Activated naive CD4-positive, alpha-beta T cell treated with anti-CD3 and anti-CD28 coated beads, Interleukin-2, amount 10 ng/mL, durations not matched to agents 7 days and 5 days (primary cell): ENCODE results near the gene NUP205.

Experiments
- CTCF ChIA-PET: fragments of 350-600 bp; sonication (Branson Sonifier 250); formaldehyde crosslinking; loops from one replicate; lab custom pipeline; 2021; ENCODE audit warnings: antibody characterized with exemption; lab: Charles Lee
- DNase-seq: peaks from one replicate; pipeline ENCODE4 v3.0.0-alpha.2; 2020
- H3K27ac Mint-ChIP-seq: one replicate; pipeline ENCODE4 v1.8.0; 2021; ENCODE audit warnings: mild to moderate bottlenecking, moderate library complexity, mixed read lengths
- H3K27me3 Mint-ChIP-seq: one replicate; pipeline ENCODE4 v1.8.0; 2021; ENCODE audit warnings: mild to moderate bottlenecking, mixed read lengths
- H3K36me3 Mint-ChIP-seq: one replicate; pipeline ENCODE4 v1.8.0; 2021; ENCODE audit warnings: mixed read lengths
- H3K4me1 Mint-ChIP-seq: one replicate; pipeline ENCODE4 v1.8.0; 2021; ENCODE audit warnings: mixed read lengths
- H3K4me3 Mint-ChIP-seq: one replicate; pipeline ENCODE4 v1.8.0; 2021; ENCODE audit warnings: mild to moderate bottlenecking, moderate library complexity, mixed read lengths
- H3K9me3 Mint-ChIP-seq: one replicate; pipeline ENCODE4 v1.8.0; 2021; ENCODE audit warnings: mixed read lengths

Gene NUP205

GRCh38 chr7:135522509-135522908, 35.2 kb upstream of the NUP205 start:
- H3K4me1 Mint-ChIP-seq = no peaks in the 10 kb centered on the region
- H3K27ac Mint-ChIP-seq = no peak overlapping the region
- peaks cover 8% of the 10 kb centered on the region for H3K27me3 Mint-ChIP-seq
- H3K9me3 Mint-ChIP-seq = no peaks in the 10 kb centered on the region
- no peaks in the 10 kb centered on the region for H3K36me3 Mint-ChIP-seq
- H3K4me3 Mint-ChIP-seq = no peak overlapping the region
- DNase-seq = no peak
- CTCF ChIA-PET = interaction anchor here (0.7 to 1.2 kb wide), 2 partner anchors 51 to 247 kb away, joined by 3 read pairs; no protein-coding TSS in a partner anchor

GRCh38 chr7:135523146-135523545, 34.6 kb upstream of the NUP205 start:
- Mint-ChIP-seq H3K27ac (no peak overlapping the region), H3K27me3 (peaks cover 9% of the 10 kb centered on the region), H3K9me3 (no peaks in the 10 kb centered on the region), H3K4me3 (no peak overlapping the region), H3K36me3 (no peaks in the 10 kb centered on the region), H3K4me1 (no peaks in the 10 kb centered on the region)
- CTCF ChIA-PET = interaction anchor here (1.2 kb wide), 1 partner anchor 248 kb away, joined by 3 read pairs; no protein-coding TSS in a partner anchor
- no peak for DNase-seq

GRCh38 chr7:135525426-135525825, 32.3 kb upstream of the NUP205 start:
- no peaks in the 10 kb centered on the region for H3K9me3 Mint-ChIP-seq
- no peak overlapping the region for H3K27ac Mint-ChIP-seq
- H3K36me3 Mint-ChIP-seq = no peaks in the 10 kb centered on the region
- no peak for DNase-seq
- peaks cover 17% of the 10 kb centered on the region for H3K27me3 Mint-ChIP-seq
- H3K4me3 Mint-ChIP-seq = no peak overlapping the region
- no peaks in the 10 kb centered on the region for H3K4me1 Mint-ChIP-seq
- CTCF ChIA-PET = no interaction called here

- Mint-ChIP-seq H3K36me3 (no peaks in the 10 kb centered on the region), H3K27ac (no peak overlapping the region), H3K4me3 (no peak overlapping the region), H3K4me1 (no peaks in the 10 kb centered on the region), H3K9me3 (no peaks in the 10 kb centered on the region), H3K27me3 (peaks cover 17% of the 10 kb centered on the region)
- DNase-seq = no peak
- CTCF ChIA-PET = no interaction called here
Observed at GRCh38 chr7:135527025-135527424, 30.7 kb upstream of the NUP205 start.

- Mint-ChIP-seq H3K4me1 (no peaks in the 10 kb centered on the region), H3K36me3 (no peaks in the 10 kb centered on the region), H3K4me3 (no peak overlapping the region), H3K27ac (no peak overlapping the region), H3K9me3 (no peaks in the 10 kb centered on the region), H3K27me3 (peaks cover 10% of the 10 kb centered on the region)
- CTCF ChIA-PET = no interaction called here
- DNase-seq = no peak
Observed at GRCh38 chr7:135536150-135536549, 21.6 kb upstream of the NUP205 start.

- peaks cover 7% of the 10 kb centered on the region for H3K27me3 Mint-ChIP-seq
- no peaks in the 10 kb centered on the region for H3K36me3 Mint-ChIP-seq
- no peak overlapping the region for H3K27ac Mint-ChIP-seq
- no peaks in the 10 kb centered on the region for H3K4me1 Mint-ChIP-seq
- CTCF ChIA-PET = no interaction called here
- DNase-seq = no peak
- H3K4me3 Mint-ChIP-seq = no peak overlapping the region
- no peaks in the 10 kb centered on the region for H3K9me3 Mint-ChIP-seq
Observed at GRCh38 chr7:135537453-135537852, 20.3 kb upstream of the NUP205 start.

- Mint-ChIP-seq H3K4me1 (no peaks in the 10 kb centered on the region), H3K27ac (no peak overlapping the region)
Observed at GRCh38 chr7:135537905-135538304, 19.8 kb upstream of the NUP205 start.

GRCh38 chr7:135538376-135538775, 19.3 kb upstream of the NUP205 start:
- no peaks in the 10 kb centered on the region for H3K4me1 Mint-ChIP-seq
- CTCF ChIA-PET = no interaction called here
- no peak overlapping the region for H3K27ac Mint-ChIP-seq
- no peaks in the 10 kb centered on the region for H3K9me3 Mint-ChIP-seq
- no peak for DNase-seq
- H3K27me3 Mint-ChIP-seq = peaks cover 10% of the 10 kb centered on the region
- H3K4me3 Mint-ChIP-seq = no peak overlapping the region
- H3K36me3 Mint-ChIP-seq = no peaks in the 10 kb centered on the region

More at GRCh38 chr7:135537905-135538304, 19.8 kb upstream of the NUP205 start:
- H3K36me3 Mint-ChIP-seq = no peaks in the 10 kb centered on the region
- no peak for DNase-seq
- peaks cover 9% of the 10 kb centered on the region for H3K27me3 Mint-ChIP-seq
- no peaks in the 10 kb centered on the region for H3K9me3 Mint-ChIP-seq
- CTCF ChIA-PET = no interaction called here
- H3K4me3 Mint-ChIP-seq = no peak overlapping the region

- Mint-ChIP-seq H3K4me3 (no peak overlapping the region), H3K36me3 (no peaks in the 10 kb centered on the region), H3K9me3 (no peaks in the 10 kb centered on the region), H3K27me3 (peaks cover 10% of the 10 kb centered on the region), H3K27ac (no peak overlapping the region), H3K4me1 (no peaks in the 10 kb centered on the region)
- CTCF ChIA-PET = interaction anchor here (0.8 kb wide), 1 partner anchor 12 kb away, joined by 3 read pairs; no protein-coding TSS in a partner anchor
- no peak for DNase-seq
Observed at GRCh38 chr7:135539629-135540028, 18.1 kb upstream of the NUP205 start.

- peaks cover 10% of the 10 kb centered on the region for H3K27me3 Mint-ChIP-seq
- no peaks in the 10 kb centered on the region for H3K4me1 Mint-ChIP-seq
- H3K27ac Mint-ChIP-seq = no peak overlapping the region
- CTCF ChIA-PET = no interaction called here
- no peak for DNase-seq
- no peaks in the 10 kb centered on the region for H3K9me3 Mint-ChIP-seq
- H3K36me3 Mint-ChIP-seq = no peaks in the 10 kb centered on the region
- no peak overlapping the region for H3K4me3 Mint-ChIP-seq
Observed at GRCh38 chr7:135541029-135541428, 16.7 kb upstream of the NUP205 start.

- no peak overlapping the region for H3K4me3 Mint-ChIP-seq
- H3K27me3 Mint-ChIP-seq = peaks cover 6% of the 10 kb centered on the region
- no peak for DNase-seq
- H3K27ac Mint-ChIP-seq = no peak overlapping the region
- H3K36me3 Mint-ChIP-seq = no peaks in the 10 kb centered on the region
- H3K9me3 Mint-ChIP-seq = no peaks in the 10 kb centered on the region
- CTCF ChIA-PET = no interaction called here
- no peaks in the 10 kb centered on the region for H3K4me1 Mint-ChIP-seq
Observed at GRCh38 chr7:135550196-135550595, 7.5 kb upstream of the NUP205 start.

GRCh38 chr7:135552148-135552547, 5.6 kb upstream of the NUP205 start:
- CTCF ChIA-PET = interaction anchor here (0.7 kb wide), 1 partner anchor 12 kb away, joined by 3 read pairs; no protein-coding TSS in a partner anchor

GRCh38 chr7:135553346-135553745, 4.4 kb upstream of the NUP205 start:
- Mint-ChIP-seq H3K4me3 (no peak overlapping the region), H3K36me3 (no peaks in the 10 kb centered on the region), H3K27ac (no peak overlapping the region), H3K27me3 (peaks cover 3% of the 10 kb centered on the region), H3K9me3 (no peaks in the 10 kb centered on the region), H3K4me1 (peaks cover 7% of the 10 kb centered on the region)
- CTCF ChIA-PET = no interaction called here
- no peak for DNase-seq

More at GRCh38 chr7:135552148-135552547, 5.6 kb upstream of the NUP205 start:
- no peak for DNase-seq
- Mint-ChIP-seq H3K9me3 (no peaks in the 10 kb centered on the region), H3K36me3 (no peaks in the 10 kb centered on the region), H3K4me1 (peaks cover 7% of the 10 kb centered on the region), H3K27me3 (peaks cover 6% of the 10 kb centered on the region), H3K4me3 (no peak overlapping the region), H3K27ac (no peak overlapping the region)

- CTCF ChIA-PET = interaction anchor here (0.8 to 2.0 kb wide), 6 partner anchors 11 to 278 kb away, joined by 3 to 4 read pairs (median 4); no protein-coding TSS in a partner anchor
Observed at GRCh38 chr7:135558337-135558767, 635 bp downstream of the NUP205 start.

GRCh38 chr7:135558881-135559280, 1.2 kb downstream of the NUP205 start:
- Mint-ChIP-seq H3K9me3 (no peaks in the 10 kb centered on the region), H3K4me3 (no peak overlapping the region), H3K27me3 (no peaks in the 10 kb centered on the region), H3K36me3 (peaks cover 7% of the 10 kb centered on the region), H3K4me1 (peaks cover 26% of the 10 kb centered on the region), H3K27ac (no peak overlapping the region)
- CTCF ChIA-PET = interaction anchor here (1.0 to 2.0 kb wide), 5 partner anchors 11 to 284 kb away, joined by 3 to 4 read pairs (median 3); no protein-coding TSS in a partner anchor
- no peak for DNase-seq

More at GRCh38 chr7:135558337-135558767, 635 bp downstream of the NUP205 start:
- DNase-seq = peak; percentile 78
- no peak overlapping the region for H3K27ac Mint-ChIP-seq
- H3K9me3 Mint-ChIP-seq = no peaks in the 10 kb centered on the region
- peaks cover 26% of the 10 kb centered on the region for H3K4me1 Mint-ChIP-seq
- peaks cover 5% of the 10 kb centered on the region for H3K36me3 Mint-ChIP-seq
- no peak overlapping the region for H3K4me3 Mint-ChIP-seq
- H3K27me3 Mint-ChIP-seq = no peaks in the 10 kb centered on the region
